ENCODE measurements around the gene ATP2A1. TPM values are rescaled to one million over a fixed set of nuclear protein-coding genes. Genes with fewer than 3 reads are reported as not detected.

ATP2A1 gene
- total RNA-seq, 1 experiment from 2014 or later: 2.9 TPM

GRCh38 chr16:28904828-28905227 is 26.5 kb downstream of the ATP2A1 start:
- DNase-seq (ENCODE audit: low read depth, low spot score) (no peak), ATAC-seq (no peak)
- in situ Hi-C loops (cut with HindIII; ENCODE audit: low pct_unique_long_range_greater_than_20kb, low sequenced_read_pairs) (no loop called here), intact Hi-C loops (cut with micrococcal nuclease; ENCODE audit: unreplicated experiment) (no loop called here)
- H3K4me1 ChIP-seq (ENCODE audit: control insufficient read depth, insufficient read depth, low read length): no peaks in the 10 kb centered on the region
- no peak overlapping the region for H3K27ac ChIP-seq (ENCODE audit: low read length)
- no peak overlapping the region for H3K4me3 ChIP-seq (ENCODE audit: low read depth in 2 of 2, low read length in 2 of 2)
- no TSS peak for BruUV-seq (replicated peaks)
- H3K9me3 ChIP-seq (ENCODE audit: control insufficient read depth, insufficient read depth, low read depth, low read length): no peaks in the 10 kb centered on the region
- ChIA-PET POLR2A (no interaction called here), CTCF (interaction anchor here (0.6 kb wide), 1 partner anchor 10 kb away, joined by 5 read pairs; no protein-coding TSS in a partner anchor)
- no peaks in the 10 kb centered on the region for H3K36me3 ChIP-seq (ENCODE audit: control insufficient read depth, insufficient read depth, low read length)
- H3K27me3 ChIP-seq (ENCODE audit: control insufficient read depth, insufficient read depth, low read length): no peaks in the 10 kb centered on the region
- TF ChIP-seq CTCF (IDR thresholded peaks at IDR 0.05) (no peak), TCF7L2 (IDR thresholded peaks at IDR 0.05; ENCODE audit: low read depth, low read length) (no peak), SIN3A (IDR thresholded peaks at IDR 0.05; ENCODE audit: borderline replicate concordance, insufficient read depth, low read depth, low read length) (no peak), POLR2AphosphoS5 (IDR thresholded peaks at IDR 0.05; ENCODE audit: low read depth, low read length) (no peak)

- intact Hi-C loops (cut with micrococcal nuclease; ENCODE audit: unreplicated experiment) (no loop called here), in situ Hi-C loops (cut with HindIII; ENCODE audit: low pct_unique_long_range_greater_than_20kb, low sequenced_read_pairs) (no loop called here)
- no peaks in the 10 kb centered on the region for H3K9me3 ChIP-seq (ENCODE audit: control insufficient read depth, insufficient read depth, low read depth, low read length)
- H3K4me3 ChIP-seq (ENCODE audit: low read depth in 2 of 2, low read length in 2 of 2): no peak overlapping the region
- no peak for TF ChIP-seq TCF7L2 (IDR thresholded peaks at IDR 0.05; ENCODE audit: low read depth, low read length)
- no peak for TF ChIP-seq POLR2AphosphoS5 (IDR thresholded peaks at IDR 0.05; ENCODE audit: low read depth, low read length)
- TF ChIP-seq, protein P1, sequence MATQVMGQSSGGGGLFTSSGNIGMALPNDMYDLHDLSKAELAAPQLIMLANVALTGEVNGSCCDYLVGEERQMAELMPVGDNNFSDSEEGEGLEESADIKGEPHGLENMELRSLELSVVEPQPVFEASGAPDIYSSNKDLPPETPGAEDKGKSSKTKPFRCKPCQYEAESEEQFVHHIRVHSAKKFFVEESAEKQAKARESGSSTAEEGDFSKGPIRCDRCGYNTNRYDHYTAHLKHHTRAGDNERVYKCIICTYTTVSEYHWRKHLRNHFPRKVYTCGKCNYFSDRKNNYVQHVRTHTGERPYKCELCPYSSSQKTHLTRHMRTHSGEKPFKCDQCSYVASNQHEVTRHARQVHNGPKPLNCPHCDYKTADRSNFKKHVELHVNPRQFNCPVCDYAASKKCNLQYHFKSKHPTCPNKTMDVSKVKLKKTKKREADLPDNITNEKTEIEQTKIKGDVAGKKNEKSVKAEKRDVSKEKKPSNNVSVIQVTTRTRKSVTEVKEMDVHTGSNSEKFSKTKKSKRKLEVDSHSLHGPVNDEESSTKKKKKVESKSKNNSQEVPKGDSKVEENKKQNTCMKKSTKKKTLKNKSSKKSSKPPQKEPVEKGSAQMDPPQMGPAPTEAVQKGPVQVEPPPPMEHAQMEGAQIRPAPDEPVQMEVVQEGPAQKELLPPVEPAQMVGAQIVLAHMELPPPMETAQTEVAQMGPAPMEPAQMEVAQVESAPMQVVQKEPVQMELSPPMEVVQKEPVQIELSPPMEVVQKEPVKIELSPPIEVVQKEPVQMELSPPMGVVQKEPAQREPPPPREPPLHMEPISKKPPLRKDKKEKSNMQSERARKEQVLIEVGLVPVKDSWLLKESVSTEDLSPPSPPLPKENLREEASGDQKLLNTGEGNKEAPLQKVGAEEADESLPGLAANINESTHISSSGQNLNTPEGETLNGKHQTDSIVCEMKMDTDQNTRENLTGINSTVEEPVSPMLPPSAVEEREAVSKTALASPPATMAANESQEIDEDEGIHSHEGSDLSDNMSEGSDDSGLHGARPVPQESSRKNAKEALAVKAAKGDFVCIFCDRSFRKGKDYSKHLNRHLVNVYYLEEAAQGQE (IDR thresholded peaks at IDR 0.05; ENCODE audit: insufficient read depth in 1 of 2, low read depth in 2 of 2, low read length in 1 of 2): no peak
- H3K36me3 ChIP-seq (ENCODE audit: control insufficient read depth, insufficient read depth, low read length): no peaks in the 10 kb centered on the region
- no peaks in the 10 kb centered on the region for H3K4me1 ChIP-seq (ENCODE audit: control insufficient read depth, insufficient read depth, low read length)
- no peaks in the 10 kb centered on the region for H3K27me3 ChIP-seq (ENCODE audit: control insufficient read depth, insufficient read depth, low read length)
- POLR2A ChIA-PET: no interaction called here
- DNase-seq (ENCODE audit: low read depth, low spot score) (no peak), ATAC-seq (peak; percentile 50)
- BruUV-seq (replicated peaks): no TSS peak
- CTCF ChIA-PET: interaction anchor here (0.6 kb wide), 1 partner anchor 10 kb away, joined by 5 read pairs; no protein-coding TSS in a partner anchor
- no peak overlapping the region for H3K27ac ChIP-seq (ENCODE audit: low read length)
Observed at GRCh38 chr16:28905229-28905754, 27.0 kb downstream of the ATP2A1 start.

DNA sequence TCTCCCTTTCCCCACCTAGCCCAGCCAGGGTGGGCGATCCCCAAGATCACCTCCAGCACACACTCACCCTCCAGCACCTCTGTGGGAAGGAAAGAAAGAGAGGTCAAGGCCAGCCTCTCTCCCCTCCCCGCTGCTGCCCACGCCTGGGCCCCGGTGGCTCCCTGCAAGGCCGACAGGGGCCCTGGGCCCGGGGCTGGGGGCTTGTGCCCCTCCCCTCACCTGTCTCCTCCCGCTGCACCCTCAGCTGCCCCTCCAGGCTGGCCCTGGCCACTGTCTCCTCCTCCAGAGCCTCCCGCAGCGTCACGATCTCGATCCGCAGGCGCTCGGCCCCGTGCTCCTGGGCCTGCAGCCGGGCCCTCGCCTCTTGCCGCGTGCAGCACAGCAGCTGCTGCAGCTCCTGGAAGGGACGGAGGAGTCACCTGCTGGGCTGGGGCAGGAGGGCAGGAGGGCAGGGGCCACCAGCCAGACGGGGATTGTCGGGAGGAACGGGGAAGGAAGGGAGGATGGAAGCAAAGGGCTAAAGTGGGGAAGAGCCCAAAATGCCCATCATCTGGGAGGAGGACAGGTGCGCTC is 27.6 kb downstream of the ATP2A1 start:
- Histone ChIP-seq H3K4me1 (ENCODE audit: control insufficient read depth, insufficient read depth, low read length) (no peaks in the 10 kb centered on the region), H3K27ac (ENCODE audit: low read length) (no peak overlapping the region), H3K36me3 (ENCODE audit: control insufficient read depth, insufficient read depth, low read length) (no peaks in the 10 kb centered on the region), H3K27me3 (ENCODE audit: control insufficient read depth, insufficient read depth, low read length) (no peaks in the 10 kb centered on the region), H3K9me3 (ENCODE audit: control insufficient read depth, insufficient read depth, low read depth, low read length) (no peaks in the 10 kb centered on the region), H3K4me3 (ENCODE audit: low read depth in 2 of 2, low read length in 2 of 2) (no peak overlapping the region)
- TF ChIP-seq POLR2AphosphoS5 (IDR thresholded peaks at IDR 0.05; ENCODE audit: low read depth, low read length) (no peak), CTCF (IDR thresholded peaks at IDR 0.05) (no peak), SIN3A (IDR thresholded peaks at IDR 0.05; ENCODE audit: borderline replicate concordance, insufficient read depth, low read depth, low read length) (no peak), TCF7L2 (IDR thresholded peaks at IDR 0.05; ENCODE audit: low read depth, low read length) (no peak)
- TF ChIP-seq, protein P1 (IDR thresholded peaks at IDR 0.05; ENCODE audit: insufficient read depth in 1 of 2, low read depth in 2 of 2, low read length in 1 of 2): no peak
- BruUV-seq (replicated peaks): no TSS peak
- ATAC-seq (no peak), DNase-seq (ENCODE audit: low read depth, low spot score) (no peak)
- ChIA-PET POLR2A (no interaction called here), CTCF (no interaction called here)
- intact Hi-C loops (cut with micrococcal nuclease; ENCODE audit: unreplicated experiment): no loop called here
- in situ Hi-C loops (cut with HindIII; ENCODE audit: low pct_unique_long_range_greater_than_20kb, low sequenced_read_pairs): no loop called here

Measured in Panc1 (cell line).